NCI-H2081 treated with DMSO at 0.1 percent for 48 hours (cell line): ENCODE results near the gene LIPM.

Experiments
- DNase-seq: peaks from one replicate; lab custom pipeline; 2025; lab: John Stamatoyannopoulos, UW

The LIPM gene, protein sequence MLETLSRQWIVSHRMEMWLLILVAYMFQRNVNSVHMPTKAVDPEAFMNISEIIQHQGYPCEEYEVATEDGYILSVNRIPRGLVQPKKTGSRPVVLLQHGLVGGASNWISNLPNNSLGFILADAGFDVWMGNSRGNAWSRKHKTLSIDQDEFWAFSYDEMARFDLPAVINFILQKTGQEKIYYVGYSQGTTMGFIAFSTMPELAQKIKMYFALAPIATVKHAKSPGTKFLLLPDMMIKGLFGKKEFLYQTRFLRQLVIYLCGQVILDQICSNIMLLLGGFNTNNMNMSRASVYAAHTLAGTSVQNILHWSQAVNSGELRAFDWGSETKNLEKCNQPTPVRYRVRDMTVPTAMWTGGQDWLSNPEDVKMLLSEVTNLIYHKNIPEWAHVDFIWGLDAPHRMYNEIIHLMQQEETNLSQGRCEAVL

DNA sequence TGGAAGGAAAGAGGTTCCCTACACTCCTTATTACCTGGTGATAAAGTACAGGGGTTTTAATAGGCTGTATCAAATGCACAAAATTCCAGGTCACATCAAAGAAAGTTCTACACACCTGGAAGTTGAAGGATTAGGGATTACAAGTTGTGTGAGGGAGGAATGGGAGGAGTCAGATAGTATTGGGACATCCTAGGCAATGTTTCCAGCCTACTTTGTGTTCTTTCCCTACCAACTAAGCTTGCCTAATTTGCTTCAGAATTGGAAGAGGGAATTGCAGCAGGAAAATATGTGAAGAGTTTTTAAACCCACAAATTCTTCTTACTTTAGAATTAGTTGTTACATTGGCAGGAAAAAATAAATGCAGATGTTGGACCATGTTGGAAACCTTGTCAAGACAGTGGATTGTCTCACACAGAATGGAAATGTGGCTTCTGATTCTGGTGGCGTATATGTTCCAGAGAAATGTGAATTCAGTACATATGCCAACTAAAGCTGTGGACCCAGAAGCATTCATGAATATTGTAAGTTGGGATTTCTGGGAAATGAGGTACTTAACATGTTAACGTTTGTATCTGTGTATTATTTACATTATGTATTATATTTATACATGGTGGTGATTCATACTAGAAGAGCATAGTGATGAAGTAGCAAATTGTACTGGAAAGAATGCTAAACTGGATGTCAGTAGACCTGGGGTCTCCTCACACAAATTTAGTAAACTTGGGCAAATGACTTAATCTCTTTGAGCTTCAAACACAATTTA is at the start of gene LIPM:
LIPM (plus strand) TSS at position 208 of the 763 bp plus-strand sequence; CDS start at position 375, 167 bp downstream.
- DNase-seq = no peak

DNA sequence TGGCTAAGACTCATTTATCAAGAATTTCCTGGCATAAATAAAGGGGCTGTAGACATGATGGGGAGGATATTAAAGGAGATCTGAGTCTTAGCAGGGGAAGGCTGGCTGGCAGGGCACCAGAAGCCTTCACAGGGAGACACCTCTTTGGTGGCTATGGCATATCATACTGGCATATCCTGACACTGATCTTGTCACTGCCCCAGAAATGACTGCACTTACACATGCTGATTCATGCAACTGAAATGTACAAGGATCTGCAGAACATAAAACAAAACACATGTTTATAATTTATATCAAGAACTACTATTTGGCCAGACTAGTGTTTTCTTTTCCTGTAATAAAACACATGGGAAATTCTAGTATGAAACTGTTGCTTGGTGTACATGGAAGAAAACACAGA is 48.2 kb upstream of the LIPM start:
- no peak for DNase-seq

DNA sequence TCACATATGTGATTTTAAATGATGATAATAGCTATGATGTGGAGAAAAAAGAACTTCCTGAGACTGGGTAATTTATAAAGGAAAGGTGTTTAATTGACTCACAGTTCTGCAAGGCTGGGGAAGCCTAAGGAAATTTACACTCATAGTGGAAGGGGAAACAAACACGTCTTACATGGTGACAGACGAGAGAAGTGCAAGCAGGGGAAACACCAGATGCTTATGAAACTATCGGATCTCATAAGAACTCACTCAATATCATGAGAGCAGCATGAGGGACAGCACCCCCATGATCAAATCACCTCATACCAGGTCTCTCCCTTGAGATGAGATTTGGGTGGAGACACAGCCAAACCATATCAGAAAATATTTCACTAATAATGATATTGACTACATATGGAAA is 46.8 kb upstream of the LIPM start:
- DNase-seq = no peak

DNA sequence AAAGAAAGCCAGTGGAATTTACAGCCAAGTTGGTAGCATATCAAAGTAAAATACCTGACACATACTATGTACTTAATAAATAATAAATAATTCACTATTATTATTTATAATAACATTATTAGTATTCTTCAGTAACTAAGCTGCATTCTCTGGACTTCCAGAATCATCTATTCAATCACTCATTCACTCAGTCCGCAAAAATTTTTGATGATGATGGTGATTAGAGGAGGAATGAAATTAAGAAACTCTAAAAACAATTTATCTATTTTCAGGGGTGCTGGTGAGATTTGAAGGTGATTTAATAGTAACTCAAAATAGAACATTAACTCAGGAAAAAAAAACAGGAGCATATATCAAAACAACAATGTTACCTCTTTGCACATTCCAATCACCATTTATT is 45.9 kb upstream of the LIPM start:
- no peak for DNase-seq

DNA sequence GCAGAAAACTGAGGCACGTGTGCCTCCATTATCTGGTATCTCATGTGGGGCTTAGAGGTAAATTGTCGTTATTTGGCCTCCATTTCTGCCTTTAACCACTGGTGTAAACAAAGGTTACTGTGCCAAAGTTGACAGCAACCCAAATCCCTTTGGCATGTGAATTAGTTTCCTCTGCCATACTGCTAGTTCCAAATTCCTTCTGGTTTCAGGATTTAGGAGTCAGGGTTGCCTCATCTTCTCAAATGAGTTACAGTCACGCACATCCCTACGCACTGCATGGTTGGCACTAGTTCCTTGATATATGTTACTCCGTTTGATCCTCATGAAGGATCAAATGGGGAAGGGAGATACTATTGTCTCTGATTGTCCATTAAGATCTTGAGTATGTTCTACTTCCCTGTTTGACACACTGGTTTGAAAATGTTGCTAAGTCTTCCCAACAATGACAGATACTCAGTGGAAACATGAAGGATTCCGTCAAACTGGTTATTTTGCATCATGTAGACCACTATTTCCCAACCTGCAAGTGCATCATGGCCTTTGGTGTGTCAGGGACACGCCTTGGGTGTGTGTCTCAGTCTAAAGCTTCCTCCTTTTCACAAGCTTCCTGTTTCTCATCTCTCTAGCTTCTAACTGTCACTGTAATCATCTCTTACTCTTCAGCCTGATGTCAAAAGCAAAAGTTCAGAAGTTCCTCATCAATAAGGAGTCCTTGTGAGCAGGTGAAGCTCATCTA is 43.0 kb upstream of the LIPM start, which contains the start of gene LIPN:
LIPN (plus strand) TSS at position 655 of the 736 bp plus-strand sequence. CDS start 1,386 bp downstream, outside the sequence.
- DNase-seq = no peak

DNA sequence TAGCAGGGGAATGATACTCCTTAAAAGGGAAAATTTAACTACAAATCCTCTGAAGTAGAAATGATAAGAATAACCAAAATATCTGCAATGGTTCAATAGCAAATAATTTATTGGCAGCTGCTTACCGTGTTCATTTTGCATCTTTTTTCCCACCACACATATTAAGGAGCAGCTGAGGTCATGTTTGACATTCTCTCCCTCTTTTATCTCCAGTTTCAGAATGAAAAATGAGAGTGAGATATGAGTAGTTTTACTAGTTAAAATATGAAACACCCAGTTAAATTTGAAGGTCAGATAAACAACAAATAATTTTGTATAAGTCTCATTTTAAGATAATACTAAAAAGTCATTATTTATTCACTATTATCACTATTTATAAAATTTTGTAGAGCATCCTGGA is 39.6 kb upstream of the LIPM start:
- no peak for DNase-seq

DNA sequence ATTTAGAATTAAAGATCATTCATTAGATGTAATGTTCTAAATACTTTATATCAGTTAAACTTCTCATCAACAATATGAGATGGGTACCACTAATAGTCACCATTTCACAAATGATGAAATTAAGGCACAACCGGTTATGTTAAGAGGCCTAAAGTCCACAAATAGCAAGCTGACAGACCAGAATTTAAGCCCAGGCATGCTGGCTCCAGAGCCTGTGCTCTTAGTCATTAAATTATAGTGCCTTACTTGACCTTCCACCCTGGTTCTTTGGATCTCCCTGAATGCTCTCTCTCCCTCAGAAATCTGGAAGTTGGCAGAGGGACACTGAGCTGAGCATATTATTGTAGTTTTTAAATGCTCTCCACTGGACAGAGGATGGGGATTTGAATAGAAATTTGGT is 39.1 kb upstream of the LIPM start:
- no peak for DNase-seq

DNA sequence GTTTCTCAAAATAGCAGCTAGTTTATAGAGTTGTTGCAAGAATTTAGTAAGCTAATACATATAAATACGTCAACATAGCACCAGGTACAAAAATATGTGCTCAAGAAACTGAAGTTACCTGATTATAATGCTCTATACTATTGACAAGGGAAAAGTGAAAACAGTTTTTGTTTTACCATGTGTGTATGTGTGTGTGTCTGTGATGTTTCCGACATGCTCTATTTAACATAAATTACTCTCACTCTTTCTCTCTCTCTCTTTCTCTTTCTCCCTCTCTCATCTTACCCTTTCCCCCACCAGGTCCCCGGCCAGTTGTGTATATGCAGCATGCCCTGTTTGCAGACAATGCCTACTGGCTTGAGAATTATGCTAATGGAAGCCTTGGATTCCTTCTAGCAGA is 38.4 kb upstream of the LIPM start:
- no peak for DNase-seq

DNA sequence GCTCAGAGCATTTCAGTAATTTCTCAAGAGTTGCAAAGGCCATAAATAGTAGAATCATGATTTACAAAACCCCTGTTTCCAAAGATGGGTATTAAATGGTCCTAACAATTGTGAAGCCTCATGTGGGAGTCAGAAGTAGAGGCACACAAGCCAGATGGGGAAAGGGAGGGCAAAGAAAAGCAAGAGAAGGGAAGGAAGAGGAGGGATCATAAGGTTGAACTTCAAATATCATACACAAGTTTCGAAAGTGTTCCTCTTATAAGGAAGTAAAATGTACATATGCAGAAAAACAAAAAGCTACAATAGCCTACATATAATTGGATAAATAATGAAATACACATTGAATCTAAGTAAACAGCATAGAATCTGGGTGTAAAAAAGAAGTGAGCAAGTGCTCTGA is 36.7 kb upstream of the LIPM start:
- no peak for DNase-seq

DNA sequence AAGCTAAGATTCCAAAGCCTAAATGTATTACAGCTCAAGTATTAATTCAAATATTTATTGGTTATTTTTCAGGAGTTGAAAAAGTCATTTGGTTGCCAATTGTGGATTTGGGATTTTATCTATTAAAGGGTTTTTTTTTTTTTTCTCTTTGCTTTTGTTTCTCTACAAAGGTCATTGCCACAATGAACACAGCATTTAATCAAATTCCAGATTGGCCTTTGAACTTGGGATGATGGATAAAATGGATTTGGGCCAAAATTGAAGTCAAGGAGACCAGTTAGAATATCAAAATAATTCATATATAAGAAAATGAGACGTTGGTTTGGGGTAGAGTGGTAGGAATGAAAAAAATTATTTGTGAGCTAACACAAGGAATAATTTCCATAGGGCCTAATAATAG is 33.1 kb upstream of the LIPM start:
- DNase-seq = no peak

DNA sequence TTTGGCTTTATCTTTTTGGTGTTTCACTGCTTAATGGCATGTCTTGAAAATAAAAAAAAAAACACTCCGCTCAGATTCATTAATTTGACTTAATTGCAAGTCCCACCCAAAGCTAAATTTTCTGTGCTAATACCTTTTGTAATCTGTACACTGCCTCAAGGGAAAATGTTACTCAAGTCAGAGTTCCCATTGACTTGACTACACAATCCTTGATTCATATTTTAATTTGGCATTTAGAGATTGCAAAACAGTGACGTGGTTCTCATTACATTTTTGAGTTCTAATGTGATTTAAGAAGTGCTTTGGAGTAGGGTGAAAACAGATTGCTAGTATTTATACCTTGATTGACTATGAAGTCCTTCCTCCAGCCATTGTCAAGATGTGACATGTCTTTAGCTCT is 21.3 kb upstream of the LIPM start:
- DNase-seq = no peak

DNA sequence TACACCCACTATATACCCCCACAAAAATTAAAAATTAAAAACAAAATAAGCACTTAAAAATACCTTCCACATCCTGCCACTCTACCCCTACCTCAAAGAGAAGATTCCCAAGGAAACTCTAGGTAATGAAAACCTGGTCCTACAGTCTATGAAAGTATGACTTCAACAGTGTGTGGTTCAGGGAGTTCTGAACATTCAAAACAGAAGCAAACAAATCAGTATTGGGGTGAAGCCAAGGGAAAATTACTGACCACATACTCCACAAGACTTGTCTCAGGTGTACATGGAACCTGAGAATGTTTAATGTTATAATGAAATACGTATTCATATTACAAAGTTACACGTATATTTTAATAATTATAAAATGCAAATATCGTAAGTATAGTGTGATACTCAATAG is 20.3 kb upstream of the LIPM start:
- DNase-seq = no peak

DNA sequence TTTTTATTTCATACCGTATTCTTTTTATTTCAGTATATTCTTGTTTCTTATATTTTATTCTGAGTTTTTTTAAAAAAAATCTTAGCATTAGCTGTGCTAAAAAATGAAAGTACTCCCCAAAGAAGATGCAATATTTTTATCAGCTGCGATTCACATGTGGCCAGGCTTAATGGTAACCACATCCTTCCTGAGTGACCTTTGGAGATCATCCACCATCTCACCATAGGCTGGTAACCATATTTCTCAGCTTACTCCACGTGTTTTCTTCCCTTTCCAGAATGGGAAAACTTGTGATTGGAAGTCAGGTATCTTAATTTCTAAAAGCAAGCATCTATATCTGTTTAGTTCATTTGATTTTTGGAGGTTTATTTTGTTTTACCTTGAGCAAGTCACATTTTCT is 18.8 kb upstream of the LIPM start:
- DNase-seq = no peak

DNA sequence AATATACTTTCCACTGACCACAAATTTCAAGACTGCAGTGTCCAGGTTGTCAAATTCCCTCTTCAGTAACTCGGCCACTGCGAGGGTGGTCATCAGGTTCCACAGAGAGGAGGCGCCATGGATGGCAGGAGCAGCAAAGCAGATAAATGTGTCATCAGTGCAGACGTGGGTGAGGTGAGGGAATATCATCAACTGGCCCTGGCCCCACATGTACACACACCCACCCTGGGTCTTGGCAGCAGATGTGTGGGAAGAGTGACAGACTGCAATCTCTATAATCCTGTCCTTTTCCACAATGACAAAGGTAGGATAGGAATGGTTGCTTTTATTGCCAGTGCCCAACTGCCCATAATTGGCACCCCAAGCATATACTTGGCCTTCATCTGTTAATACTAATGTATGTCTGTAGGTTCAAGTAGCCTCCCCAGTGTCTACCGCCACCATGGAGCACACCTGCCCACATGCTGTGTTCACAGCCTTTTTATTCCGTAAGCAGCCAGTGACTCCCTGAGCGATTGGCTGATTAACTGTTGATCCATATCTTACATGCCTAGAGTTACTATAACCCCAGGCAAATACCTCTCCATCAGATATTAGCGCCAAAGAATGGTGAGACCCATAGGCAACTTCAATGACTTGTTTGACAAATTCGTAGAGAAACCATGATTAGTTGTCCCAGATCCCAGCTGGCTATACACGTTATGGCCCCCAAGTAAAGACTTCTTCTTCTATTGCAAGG is 16.3 kb upstream of the LIPM start:
- no peak for DNase-seq

DNA sequence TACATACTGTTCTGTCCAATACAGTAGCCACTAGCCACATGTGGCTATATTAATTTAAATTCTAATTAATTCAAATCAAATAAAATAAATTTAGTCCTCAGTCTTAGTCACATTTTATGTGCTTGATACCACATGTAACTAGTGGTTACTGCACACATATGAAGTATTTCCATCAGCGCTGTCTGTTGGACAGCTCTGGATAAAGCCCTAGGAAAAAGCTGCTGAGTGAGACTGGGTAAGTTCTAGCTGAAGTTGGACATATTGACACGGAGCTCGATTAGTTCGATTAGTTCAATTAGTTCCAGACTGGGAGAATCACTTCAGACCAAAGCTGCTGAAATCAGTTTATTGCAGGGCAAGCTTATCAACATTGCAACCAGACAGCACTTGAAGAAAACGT is 15.1 kb upstream of the LIPM start:
- DNase-seq = no peak

DNA sequence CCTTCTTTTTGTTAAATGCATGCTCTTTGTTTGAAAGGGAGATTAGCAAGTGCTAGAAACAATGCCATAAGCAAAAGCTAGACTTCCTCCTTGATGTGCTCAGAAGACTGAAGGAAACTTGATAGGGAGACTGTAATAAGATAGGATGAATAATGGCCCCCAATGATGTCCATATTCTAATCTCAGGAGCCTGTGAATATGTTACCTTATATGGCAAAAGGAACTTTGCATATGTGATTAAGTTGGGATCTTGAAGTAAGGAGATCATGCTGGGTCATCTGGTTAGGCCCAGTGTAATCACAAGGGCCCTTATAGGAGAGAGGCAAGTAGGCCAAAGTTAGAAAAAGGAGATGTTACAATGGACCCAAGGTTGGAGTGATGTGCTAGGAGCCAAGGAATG is 13.6 kb upstream of the LIPM start:
- DNase-seq = no peak

DNA sequence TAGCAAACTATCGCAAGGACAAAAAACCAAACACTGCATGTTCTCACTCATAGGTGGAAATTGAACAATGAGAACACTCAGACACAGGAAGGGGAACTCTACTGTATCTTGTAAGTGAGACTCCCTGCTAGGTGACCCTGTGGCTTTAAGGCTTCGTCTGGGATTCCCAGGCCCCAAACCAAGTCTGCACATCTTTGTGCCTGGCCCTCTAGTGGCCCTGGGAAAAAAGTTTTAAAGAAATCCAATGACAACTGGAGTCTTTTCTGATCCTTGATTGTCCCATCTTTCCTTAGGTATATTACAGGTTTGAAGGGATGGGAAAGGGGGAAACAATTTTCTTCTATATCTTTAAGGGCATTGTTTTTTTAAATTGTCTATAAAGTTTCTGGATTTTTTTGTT is 10.6 kb upstream of the LIPM start:
- no peak for DNase-seq

DNA sequence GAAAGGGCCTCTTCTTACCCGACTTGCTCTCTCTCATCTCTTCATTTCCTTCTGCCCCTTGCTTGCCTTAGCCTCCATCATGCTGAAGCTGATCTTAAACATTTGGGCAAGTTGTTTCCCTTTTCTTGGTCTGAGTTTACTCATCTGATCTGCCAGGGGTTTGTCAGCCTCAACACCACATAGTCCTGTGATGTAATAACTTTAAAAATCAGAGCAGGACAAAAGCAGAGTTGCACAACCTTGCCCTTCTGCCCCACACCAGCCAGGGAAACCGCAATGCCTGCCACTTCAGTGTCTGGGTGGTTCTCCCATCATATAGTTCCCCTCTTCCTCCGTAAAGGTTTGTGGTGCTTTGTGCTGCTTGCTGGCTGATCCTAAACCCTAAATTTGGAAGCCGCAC is 9.9 kb upstream of the LIPM start:
- no peak for DNase-seq

DNA sequence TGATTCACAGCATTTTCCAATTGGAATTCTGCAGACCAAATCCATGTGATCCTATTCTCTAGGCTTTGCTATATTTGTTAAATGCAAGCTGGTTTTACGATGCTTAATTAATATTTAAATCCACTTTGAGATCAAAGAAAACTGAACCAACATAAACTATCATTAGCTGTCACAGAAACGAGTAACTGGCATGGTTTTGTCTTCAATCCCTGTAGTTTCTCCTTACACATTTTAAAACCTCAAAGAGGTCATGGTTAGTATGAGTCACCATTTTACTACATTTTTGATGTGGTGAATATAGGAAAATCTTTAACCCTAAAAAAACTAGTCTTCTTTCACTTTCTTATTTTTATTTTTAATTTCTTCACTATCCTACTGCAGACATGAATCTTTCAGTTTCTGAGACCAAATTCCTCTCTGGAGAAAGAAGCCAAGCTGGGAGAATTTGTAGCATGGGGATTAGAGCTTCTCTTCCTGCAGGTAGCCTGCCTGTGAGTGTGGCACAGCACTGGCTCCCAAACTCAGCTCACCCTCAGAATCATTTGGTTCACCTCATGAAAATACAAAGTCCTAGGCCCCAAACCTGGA is 8.7 kb upstream of the LIPM start:
- DNase-seq = no peak

DNA sequence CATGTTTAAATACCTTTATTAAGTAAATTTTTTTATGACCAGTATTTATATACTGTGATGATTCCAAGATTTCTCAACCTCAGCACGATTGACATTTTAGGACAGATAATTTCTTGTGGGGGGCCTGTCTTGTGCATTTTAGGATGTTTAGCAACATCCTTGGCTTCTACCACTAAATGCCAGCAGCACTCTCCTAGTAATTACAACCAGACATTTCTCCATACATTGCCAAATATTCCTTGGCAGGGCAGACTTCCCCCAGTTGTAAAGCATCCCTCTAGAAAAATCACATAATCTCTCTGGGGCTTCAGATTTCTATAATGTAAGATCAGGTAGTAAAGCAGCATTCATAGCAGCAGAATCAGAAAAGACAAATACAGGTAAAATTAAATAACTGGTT is 7.8 kb upstream of the LIPM start:
- no peak for DNase-seq
